Forelimb muscle (tissue), 1 donor: ENCODE measurements around the gene BLOC1S4. TPM values are rescaled to one million over a fixed set of nuclear protein-coding genes. Genes with fewer than 3 reads are reported as not detected.
"Not testable (repeated sequence)": the region's sequence is repeated elsewhere in the genome, so short reads cannot be mapped to it uniquely, and the experiment has no call there.

ENCODE experiments used
- DNase-seq: peaks from one replicate; pipeline ENCODE4 v3.0.0-alpha.2; 2013; ENCODE audit warnings: low read depth
- polyA plus RNA-seq: library from polyadenylated mRNA; unstranded; fragments of 120-200 nt; gene quantifications from one replicate; pipeline ENCODE4 v1.2.1, GENCODE V29; 2013; ENCODE audit not compliant: insufficient read length

The BLOC1S4 gene
- polyA plus RNA-seq, 1 donor, result 8.5 TPM

GRCh38 chr4:6739920-6740319 is 23.9 kb downstream of the BLOC1S4 start:
- DNase-seq, result no peak

GRCh38 chr4:6740347-6740746 is 24.4 kb downstream of the BLOC1S4 start:
- no peak for DNase-seq

DNA sequence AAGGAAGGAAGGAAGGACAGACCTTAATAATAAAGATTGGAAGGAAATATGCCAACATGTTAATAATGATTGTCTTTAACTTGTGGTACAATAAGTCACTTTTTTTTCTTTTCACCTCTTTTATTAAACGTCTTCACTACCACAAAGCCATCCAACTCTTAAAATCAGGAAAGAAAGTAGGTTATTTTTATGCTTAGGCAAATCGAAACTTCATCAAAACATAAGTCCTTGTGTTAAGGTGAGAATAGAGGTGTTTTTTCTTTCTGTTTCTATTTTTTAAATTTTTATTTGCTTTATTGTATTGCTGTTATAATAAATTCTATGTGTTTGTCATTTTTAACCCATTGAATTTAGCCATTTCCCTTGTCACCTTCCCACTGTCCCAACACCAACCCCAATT is 26.5 kb downstream of the BLOC1S4 start:
- no peak for DNase-seq

GRCh38 chr4:6742989-6743388 is 27.0 kb downstream of the BLOC1S4 start:
- no peak for DNase-seq

DNA sequence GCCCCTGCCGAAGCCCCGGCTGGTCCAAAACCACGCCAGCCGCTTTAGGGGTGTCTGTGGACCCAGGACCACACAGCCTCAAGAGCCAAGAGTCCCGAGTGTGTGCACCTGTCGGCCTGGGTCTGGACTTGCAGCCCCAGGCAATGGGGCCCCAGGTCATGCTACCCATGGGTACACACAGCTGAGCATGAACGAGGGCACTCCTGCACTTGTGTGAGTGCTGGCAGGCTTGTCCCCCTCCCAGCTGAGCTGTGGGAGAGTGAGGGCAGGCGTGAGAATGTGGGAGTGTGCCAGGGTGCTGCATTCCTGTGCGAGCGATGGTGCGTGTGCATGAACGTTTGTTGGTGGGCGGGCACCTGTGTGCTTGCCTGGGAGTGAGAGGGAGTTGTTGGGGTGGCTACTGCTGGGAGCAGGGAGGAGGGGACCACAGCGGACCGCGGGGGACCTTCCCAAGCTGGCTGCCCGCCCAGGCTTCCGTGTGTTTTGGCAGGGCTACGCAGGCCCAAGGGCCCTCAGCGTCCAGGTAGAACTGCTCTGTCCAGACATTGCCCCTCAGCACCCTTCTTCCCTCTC is 30.8 kb downstream of the BLOC1S4 start:
- DNase-seq, result no peak

- no peak for DNase-seq
Measured at GRCh38 chr4:6747294-6748051, 31.5 kb downstream of the BLOC1S4 start.

DNA sequence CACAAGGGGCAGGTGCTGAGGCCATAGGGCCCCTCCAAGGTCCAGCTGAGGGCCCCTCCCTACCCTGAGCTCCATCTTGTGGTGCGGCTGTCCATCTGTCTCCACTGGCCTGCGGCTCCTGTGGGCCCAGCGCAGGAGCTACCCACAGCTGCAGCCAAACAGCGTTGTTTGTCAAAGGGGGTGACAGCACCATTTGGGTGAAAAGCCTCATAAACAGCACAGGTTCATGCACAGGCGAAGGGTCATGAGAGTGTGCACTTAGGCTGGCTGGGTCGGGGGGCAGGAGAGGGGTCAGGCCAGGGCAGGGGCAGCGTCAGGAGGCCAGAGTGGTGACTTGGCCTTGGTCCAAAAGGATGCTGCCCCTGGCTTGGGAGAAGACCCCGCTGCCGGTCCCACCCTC is 32.3 kb downstream of the BLOC1S4 start:
- no peak for DNase-seq

DNA sequence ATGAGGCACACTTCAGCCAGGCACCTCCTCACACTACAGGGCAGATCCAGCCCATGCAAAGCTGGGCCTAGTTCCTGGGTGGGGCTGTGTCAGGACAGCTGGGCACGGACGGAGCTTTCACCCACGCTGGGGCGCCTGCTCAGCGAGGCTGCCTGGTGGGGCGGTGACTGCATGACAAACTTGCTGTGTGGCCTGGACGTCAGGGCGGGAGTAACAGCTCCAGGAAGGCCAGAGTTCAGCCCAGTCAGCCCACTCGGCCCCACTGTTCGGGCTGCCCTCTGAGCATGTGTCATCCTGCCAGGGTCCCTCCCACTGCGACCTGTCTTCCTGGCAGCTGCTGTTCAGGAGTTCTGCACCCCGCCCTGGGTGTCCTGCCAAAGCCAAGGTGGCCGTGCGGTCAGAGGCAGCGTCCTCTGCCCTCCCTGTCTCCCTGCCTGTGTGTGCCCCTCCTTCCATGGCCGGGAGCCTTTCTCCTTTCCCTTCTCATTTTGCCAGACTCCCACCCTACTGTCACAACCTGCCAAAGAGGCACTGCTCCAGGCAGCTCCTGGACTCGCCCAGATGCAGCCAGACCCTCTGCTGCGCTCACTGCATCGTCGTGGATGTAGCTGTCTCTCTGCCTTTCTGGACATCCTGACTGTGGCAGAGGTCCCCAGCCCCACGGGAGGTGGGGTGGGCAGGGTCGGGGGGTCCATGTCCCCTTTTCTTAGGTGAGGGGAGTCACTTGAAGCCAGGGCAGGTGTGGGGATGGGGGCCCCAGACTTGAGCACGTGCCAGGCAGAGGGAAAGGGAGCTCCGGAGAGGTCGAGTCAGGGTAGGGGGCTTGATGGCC is 33.6 kb downstream of the BLOC1S4 start:
- DNase-seq, result no peak

DNA sequence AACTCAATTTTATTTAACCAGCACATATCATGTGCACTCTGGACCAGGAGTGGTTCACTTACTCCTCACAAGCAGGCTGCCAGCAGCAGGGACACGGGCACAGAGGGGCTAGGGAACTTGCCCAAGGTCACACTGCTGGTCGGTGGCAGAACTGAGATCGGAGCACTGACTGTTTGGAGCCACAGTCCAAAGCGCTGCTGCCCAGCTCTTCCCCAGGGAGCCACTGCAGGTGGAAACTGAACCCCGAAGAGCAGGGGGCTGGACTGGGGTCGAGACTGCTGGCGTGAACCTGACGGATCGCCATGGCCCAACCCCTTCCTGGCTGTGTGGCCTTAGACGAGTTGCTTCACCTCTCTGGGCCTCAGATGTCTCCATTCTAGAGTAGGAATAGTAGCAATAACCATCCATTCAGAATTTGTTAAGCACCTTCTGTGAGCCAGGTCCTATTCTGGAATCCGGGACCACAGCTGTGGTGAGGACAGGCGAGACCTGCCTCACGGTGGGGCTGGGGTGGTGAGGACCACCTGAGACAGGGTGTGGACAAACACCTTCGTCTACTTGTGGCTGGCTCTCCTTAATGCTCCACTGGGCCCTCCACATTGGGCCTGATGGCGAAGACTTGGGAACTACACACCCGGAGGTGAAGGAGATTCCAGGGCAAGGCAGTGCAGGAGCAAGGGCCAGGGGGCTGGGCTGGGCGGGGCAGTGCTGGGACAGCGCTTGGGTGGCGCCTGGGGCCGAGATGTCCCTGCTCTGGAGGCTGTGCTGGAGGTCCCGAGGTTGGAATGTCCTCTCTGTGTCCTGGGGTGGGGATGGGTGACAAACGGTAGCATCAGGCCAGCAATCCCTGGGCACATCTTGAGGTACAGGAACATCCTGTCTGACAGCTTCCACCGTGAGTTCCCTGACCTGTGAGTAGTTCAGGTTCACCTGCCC is 34.6 kb downstream of the BLOC1S4 start:
- DNase-seq, result no peak

- no peak for DNase-seq
Measured at GRCh38 chr4:6751611-6752485, 35.9 kb downstream of the BLOC1S4 start.

DNA sequence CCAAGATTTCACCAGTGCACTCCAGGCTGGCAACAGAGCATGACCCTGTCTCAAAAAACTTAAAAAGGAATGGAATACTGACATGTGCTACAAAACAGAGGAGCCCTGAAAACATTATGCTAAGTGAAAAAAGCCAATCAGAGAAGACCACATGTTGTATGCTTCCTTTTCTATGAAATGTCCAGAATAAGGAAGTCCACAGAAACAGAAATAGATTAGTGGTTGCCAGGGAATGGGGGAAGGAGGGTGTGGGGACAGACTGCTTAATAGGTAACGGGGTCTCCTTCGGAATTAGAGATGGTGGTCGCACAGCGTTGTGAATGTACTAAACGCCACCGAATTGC is 36.5 kb downstream of the BLOC1S4 start:
- DNase-seq, result no peak

- DNase-seq, result no peak
Measured at GRCh38 chr4:6753103-6753560, 37.2 kb downstream of the BLOC1S4 start.

DNA sequence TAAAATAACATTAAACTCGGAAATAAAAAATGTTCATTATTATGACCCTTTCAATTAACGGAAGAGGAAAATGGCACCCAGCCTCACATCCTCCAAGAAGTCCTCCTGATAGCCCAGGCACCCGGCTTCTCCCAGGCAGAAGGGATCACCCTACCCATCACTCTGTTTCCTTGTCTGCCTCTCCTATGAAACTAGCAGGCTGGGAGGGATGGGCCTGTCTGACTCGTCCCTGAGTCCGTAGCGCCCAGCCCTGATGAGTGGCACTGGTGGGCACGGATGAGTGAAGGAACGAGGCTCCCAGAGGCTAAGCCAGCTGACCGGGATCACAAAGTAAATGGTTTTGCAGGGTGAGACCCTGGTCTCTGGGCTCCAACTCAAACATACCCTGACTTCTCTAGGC is 37.9 kb downstream of the BLOC1S4 start:
- no peak for DNase-seq

DNA sequence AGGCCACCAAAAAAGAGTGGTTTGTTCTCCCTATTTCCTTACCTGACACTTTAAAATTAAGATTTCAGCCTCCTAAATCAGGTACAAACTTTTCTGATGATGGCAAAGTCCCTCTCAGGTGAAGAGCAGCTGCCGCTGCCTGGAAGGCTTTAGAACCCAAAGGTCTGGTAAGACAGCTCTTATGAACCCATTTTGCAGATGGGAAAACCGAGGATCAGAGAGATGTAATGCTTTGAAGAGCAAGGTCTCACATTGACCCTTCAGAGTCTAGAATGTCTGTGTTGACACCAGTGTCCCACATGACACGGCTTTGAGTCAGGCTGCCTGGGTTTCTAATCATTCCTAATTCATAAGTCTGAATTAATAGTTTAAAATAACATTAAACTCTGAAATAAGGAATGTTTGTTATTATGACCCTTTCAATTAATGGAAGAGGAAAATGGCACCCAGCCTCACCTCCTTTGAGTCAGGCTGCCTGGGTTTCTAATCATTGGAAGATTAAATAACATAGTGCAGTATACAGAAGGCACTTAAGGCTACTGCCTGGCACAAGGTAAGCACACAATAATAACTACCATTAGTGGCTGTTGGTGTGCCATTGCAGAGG is 38.6 kb downstream of the BLOC1S4 start:
- DNase-seq, result no peak

DNA sequence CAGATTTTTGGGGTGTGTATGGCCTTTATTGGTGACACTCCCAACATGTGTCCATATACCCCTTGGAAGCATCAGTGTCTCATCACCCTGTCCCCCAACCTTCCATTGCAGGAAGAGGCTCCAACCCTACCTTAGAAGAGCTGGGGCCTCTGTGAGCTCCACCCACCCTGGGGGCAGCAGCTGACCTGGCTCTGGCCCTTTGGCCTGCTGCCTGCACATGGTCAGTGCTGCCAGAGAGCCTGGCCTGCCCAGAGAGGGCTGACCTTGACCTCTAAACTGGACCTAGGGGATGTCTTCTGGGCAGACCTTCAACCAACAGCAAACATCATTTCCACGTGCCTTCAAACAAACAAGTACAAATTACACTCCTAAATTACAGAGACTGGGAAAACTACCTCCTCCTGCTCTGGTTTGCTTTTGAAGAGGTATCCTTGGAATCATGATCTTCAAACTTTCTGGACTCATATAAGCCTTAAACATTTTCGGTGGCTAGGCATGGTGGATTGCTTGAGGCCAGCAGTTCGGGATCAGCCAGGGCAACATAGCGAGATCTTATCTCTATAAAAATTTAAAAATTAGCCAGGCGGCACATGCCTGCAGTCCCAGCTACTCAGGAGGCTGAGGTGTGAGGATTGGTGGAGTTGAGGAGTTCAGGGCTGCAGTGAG is 39.2 kb downstream of the BLOC1S4 start:
- no peak for DNase-seq

GRCh38 chr4:6756345-6756744 is 40.4 kb downstream of the BLOC1S4 start:
- not testable (repeated sequence) for DNase-seq

GRCh38 chr4:6758728-6759127 is 42.8 kb downstream of the BLOC1S4 start:
- no peak for DNase-seq

GRCh38 chr4:6760865-6761264 is 44.9 kb downstream of the BLOC1S4 start:
- DNase-seq, result no peak
